ENCODE measurements around the gene RALGAPB. TPM values are rescaled to one million over a fixed set of nuclear protein-coding genes. Genes with fewer than 3 reads are reported as not detected.

RALGAPB gene
- polyA plus RNA-seq, 1 donor (not counting 4 experiments of a cell fraction or from before 2014, with no cell fraction given), result 23.8 TPM

DNA sequence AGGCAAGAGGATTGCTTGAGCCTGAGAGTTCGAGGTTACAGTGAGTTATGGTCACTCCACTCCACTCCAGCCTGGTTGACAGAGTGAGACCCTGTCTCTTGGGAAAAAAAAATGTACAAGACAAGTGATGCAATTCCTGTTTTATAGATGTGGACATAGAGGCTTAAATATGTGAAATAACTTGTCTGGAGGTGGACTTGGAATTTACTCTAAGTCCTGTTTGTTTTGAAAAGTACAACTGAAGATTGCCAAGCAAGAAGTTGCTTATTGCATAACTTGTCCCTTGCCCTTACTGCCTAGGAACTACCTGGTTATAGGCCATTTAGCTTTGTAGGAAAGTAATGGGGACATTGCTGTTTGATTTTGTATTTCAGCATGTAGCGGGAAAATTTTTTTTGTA, 82.3 kb downstream of the RALGAPB start:
- Histone ChIP-seq H3K79me2 (ENCODE audit: control insufficient read depth, insufficient read depth, low read length) (no peaks in the 10 kb centered on the region), H2AFZ (ENCODE audit: control insufficient read depth, low read length) (no peak overlapping the region), H3K27ac (ENCODE audit: control insufficient read depth, insufficient read depth, low read length) (no peak overlapping the region), H3K9me3 (ENCODE audit: control insufficient read depth, low read depth, low read length) (no peaks in the 10 kb centered on the region), H3K4me2 (ENCODE audit: control insufficient read depth, extremely low read depth, insufficient read depth, low read depth, low read length) (no peak overlapping the region), H3K9ac (ENCODE audit: control insufficient read depth, extremely low read depth, insufficient read depth, low read length) (no peak overlapping the region), H3K4me1 (ENCODE audit: control insufficient read depth, extremely low read depth, insufficient read depth, low read length) (no peaks in the 10 kb centered on the region), H3K36me3 (ENCODE audit: control insufficient read depth in 2 of 2, extremely low read depth in 1 of 2, insufficient read depth in 2 of 2, low read length in 2 of 2) (peaks cover 12 to 14% of the 10 kb centered on the region in 2 experiments), H3K4me3 (ENCODE audit: control insufficient read depth in 2 of 3, extremely low read depth in 1 of 3, insufficient read depth in 2 of 3, low read depth in 1 of 3, low read length in 3 of 3) (no peak overlapping the region), H3K9me1 (ENCODE audit: control insufficient read depth, extremely low read depth, insufficient read depth, low read length) (no peaks in the 10 kb centered on the region), H3K27me3 (ENCODE audit: control insufficient read depth, extremely low read depth, insufficient read depth, low read length) (no peaks in the 10 kb centered on the region), H4K20me1 (ENCODE audit: control insufficient read depth, extremely low read depth, insufficient read depth, low read length) (no peaks in the 10 kb centered on the region)
- FAIRE-seq, result no peak
- dilution Hi-C loops (cut with MboI; ENCODE audit: extremely low pct_ligation_motif_present, low sequenced_read_pairs), result no loop called here
- no peak for TF ChIP-seq EZH2 (IDR thresholded peaks at IDR 0.05; ENCODE audit: low read length)
- TF ChIP-seq, protein P1, sequence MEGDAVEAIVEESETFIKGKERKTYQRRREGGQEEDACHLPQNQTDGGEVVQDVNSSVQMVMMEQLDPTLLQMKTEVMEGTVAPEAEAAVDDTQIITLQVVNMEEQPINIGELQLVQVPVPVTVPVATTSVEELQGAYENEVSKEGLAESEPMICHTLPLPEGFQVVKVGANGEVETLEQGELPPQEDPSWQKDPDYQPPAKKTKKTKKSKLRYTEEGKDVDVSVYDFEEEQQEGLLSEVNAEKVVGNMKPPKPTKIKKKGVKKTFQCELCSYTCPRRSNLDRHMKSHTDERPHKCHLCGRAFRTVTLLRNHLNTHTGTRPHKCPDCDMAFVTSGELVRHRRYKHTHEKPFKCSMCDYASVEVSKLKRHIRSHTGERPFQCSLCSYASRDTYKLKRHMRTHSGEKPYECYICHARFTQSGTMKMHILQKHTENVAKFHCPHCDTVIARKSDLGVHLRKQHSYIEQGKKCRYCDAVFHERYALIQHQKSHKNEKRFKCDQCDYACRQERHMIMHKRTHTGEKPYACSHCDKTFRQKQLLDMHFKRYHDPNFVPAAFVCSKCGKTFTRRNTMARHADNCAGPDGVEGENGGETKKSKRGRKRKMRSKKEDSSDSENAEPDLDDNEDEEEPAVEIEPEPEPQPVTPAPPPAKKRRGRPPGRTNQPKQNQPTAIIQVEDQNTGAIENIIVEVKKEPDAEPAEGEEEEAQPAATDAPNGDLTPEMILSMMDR (optimal IDR thresholded peaks at IDR 0.05 in 1 of 3, IDR thresholded peaks at IDR 0.05 in 1 of 3, conservative IDR thresholded peaks at IDR 0.05 in 1 of 3; ENCODE audit: extremely low read depth in 1 of 3, insufficient read depth in 2 of 3, low read length in 3 of 3), result no peak
- no peak for DNase-seq (ENCODE audit: low read depth, low spot score)

DNA sequence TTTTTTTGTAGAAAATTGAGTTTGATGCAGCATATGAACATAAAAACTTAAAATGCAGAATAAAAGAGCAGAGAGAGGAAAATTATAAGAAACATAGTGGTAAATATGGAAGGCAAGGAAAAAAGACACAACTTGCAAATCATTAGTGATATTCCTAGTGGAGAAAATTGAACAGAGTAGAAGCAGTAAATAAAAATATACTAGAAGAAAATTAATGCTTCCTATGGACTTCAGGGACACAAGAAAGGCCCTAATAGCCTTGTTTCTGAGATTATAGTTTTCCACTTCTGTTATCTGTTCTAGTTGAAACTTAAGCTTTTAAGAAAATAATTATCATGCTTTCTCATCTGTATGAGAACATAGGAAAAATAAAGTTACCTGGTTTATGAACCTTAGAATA, 82.8 kb downstream of the RALGAPB start:
- FAIRE-seq (no peak), DNase-seq (ENCODE audit: low read depth, low spot score) (no peak)
- no peak overlapping the region for H3K9ac ChIP-seq (ENCODE audit: control insufficient read depth, extremely low read depth, insufficient read depth, low read length)
- H3K36me3 ChIP-seq (ENCODE audit: control insufficient read depth in 2 of 2, extremely low read depth in 1 of 2, insufficient read depth in 2 of 2, low read length in 2 of 2), result peaks cover 12 to 18% of the 10 kb centered on the region in 2 experiments
- H3K4me3 ChIP-seq (ENCODE audit: control insufficient read depth in 2 of 3, extremely low read depth in 1 of 3, insufficient read depth in 2 of 3, low read depth in 1 of 3, low read length in 3 of 3), result no peak overlapping the region
- H4K20me1 ChIP-seq (ENCODE audit: control insufficient read depth, extremely low read depth, insufficient read depth, low read length), result no peaks in the 10 kb centered on the region
- H3K9me3 ChIP-seq (ENCODE audit: control insufficient read depth, low read depth, low read length), result no peaks in the 10 kb centered on the region
- no peaks in the 10 kb centered on the region for H3K27me3 ChIP-seq (ENCODE audit: control insufficient read depth, extremely low read depth, insufficient read depth, low read length)
- H3K79me2 ChIP-seq (ENCODE audit: control insufficient read depth, insufficient read depth, low read length), result no peaks in the 10 kb centered on the region
- no peaks in the 10 kb centered on the region for H3K4me1 ChIP-seq (ENCODE audit: control insufficient read depth, extremely low read depth, insufficient read depth, low read length)
- H2AFZ ChIP-seq (ENCODE audit: control insufficient read depth, low read length), result no peak overlapping the region
- H3K9me1 ChIP-seq (ENCODE audit: control insufficient read depth, extremely low read depth, insufficient read depth, low read length), result no peaks in the 10 kb centered on the region
- no peak overlapping the region for H3K4me2 ChIP-seq (ENCODE audit: control insufficient read depth, extremely low read depth, insufficient read depth, low read depth, low read length)
- TF ChIP-seq, protein P1 (optimal IDR thresholded peaks at IDR 0.05 in 1 of 3, IDR thresholded peaks at IDR 0.05 in 1 of 3, conservative IDR thresholded peaks at IDR 0.05 in 1 of 3; ENCODE audit: extremely low read depth in 1 of 3, insufficient read depth in 2 of 3, low read length in 3 of 3), result no peak
- no peak for TF ChIP-seq EZH2 (IDR thresholded peaks at IDR 0.05; ENCODE audit: low read length)
- dilution Hi-C loops (cut with MboI; ENCODE audit: extremely low pct_ligation_motif_present, low sequenced_read_pairs), result no loop called here
- no peak overlapping the region for H3K27ac ChIP-seq (ENCODE audit: control insufficient read depth, insufficient read depth, low read length)

Measured in keratinocyte (primary cell).